BJ (cell line): ENCODE measurements around the gene FAM111A. TPM values are rescaled to one million over a fixed set of nuclear protein-coding genes. Genes with fewer than 3 reads are reported as not detected.

Source experiments
- CTCF ChIA-PET: fragments of 350-600 bp; formaldehyde crosslinking; extraction: SDS; loops from one replicate; lab custom pipeline; 2021; ENCODE audit warnings: antibody characterized with exemption, inconsistent platforms; lab: Yijun Ruan, JAX
- POLR2A ChIA-PET: fragments of 300-600 bp; sonication (Branson Sonifier 250); formaldehyde crosslinking; extraction: SDS; loops from one replicate; lab custom pipeline; 2021; ENCODE audit warnings: antibody characterized with exemption; lab: Charles Lee
- DNase-seq: peaks from one replicate; pipeline ENCODE4 v3.0.0-alpha.2; 2011; ENCODE audit warnings: low read depth
- H3K27me3 ChIP-seq: 2 replicates; pipeline ENCODE4 v1.6.0; 2011; ENCODE audit warnings: low read length; ENCODE audit not compliant: control insufficient read depth, insufficient read depth
- H3K36me3 ChIP-seq: 2 replicates; pipeline ENCODE4 v1.5.1; 2011; ENCODE audit warnings: low read length; ENCODE audit not compliant: control insufficient read depth, insufficient read depth
- H3K4me3 ChIP-seq: 2 replicates; pipeline ENCODE4 v1.5.1; 2011; ENCODE audit warnings: low read depth, mild to moderate bottlenecking, control low read depth, low read length
- CTCF ChIP-seq: IDR thresholded peaks from 2 replicates; pipeline ENCODE4 v1.5.1; 2011; ENCODE audit warnings: low read depth, mild to moderate bottlenecking, control low read depth, inconsistent platforms, low read length, moderate library complexity; ENCODE audit not compliant: insufficient read depth
- polyA plus RNA-seq: library from polyadenylated mRNA; depleted of rRNA; stranded (reverse); fragments of >200 nt; gene quantifications from 2 replicates; pipeline ENCODE4 v1.2.3, GENCODE V29; 2011

The FAM111A gene
- polyA plus RNA-seq, 1 experiment: 19.7 TPM

- ChIA-PET CTCF (interaction anchor here (1.4 to 14.0 kb wide), 4 partner anchors 9 to 25 kb away, joined by 3 to 160 read pairs (median 57); partner anchors contain the start of gene DTX4), POLR2A (no interaction called here)
- TF ChIP-seq CTCF: no peak
- no peaks in the 10 kb centered on the region; the same call in 1 of the 2 replicates for H3K27me3 ChIP-seq
- no peak for DNase-seq
- no peak overlapping the region for H3K4me3 ChIP-seq
- no peaks in the 10 kb centered on the region for H3K36me3 ChIP-seq
These were observed 42.2 kb downstream of the FAM111A start for GRCh38 chr11:59184691-59185339.

GRCh38 chr11:59185386-59185945, 42.8 kb downstream of the FAM111A start:
- Histone ChIP-seq H3K4me3 (no peak overlapping the region), H3K36me3 (no peaks in the 10 kb centered on the region), H3K27me3 (no peaks in the 10 kb centered on the region; the same call in 1 of the 2 replicates)
- ChIA-PET CTCF (interaction anchor here (1.0 to 14.0 kb wide), 7 partner anchors 9 to 26 kb away, joined by 3 to 160 read pairs (median 7); partner anchors contain the start of gene DTX4), POLR2A (interaction anchor here (0.6 kb wide), 1 partner anchor 11 kb away, joined by 6 read pairs; no protein-coding TSS in a partner anchor)
- TF ChIP-seq CTCF: no peak
- no peak for DNase-seq

- Histone ChIP-seq H3K36me3 (no peaks in the 10 kb centered on the region), H3K4me3 (no peak overlapping the region), H3K27me3 (no peaks in the 10 kb centered on the region; the same call in 1 of the 2 replicates)
- no peak for DNase-seq
- ChIA-PET POLR2A (no interaction called here), CTCF (interaction anchor here (1.0 to 14.0 kb wide), 9 partner anchors 8 to 32 kb away, joined by 3 to 160 read pairs (median 6); partner anchors contain the start of gene DTX4)
- peak; percentile 64 for TF ChIP-seq CTCF
These were observed 43.5 kb downstream of the FAM111A start for GRCh38 chr11:59186130-59186594.

GRCh38 chr11:59187035-59187434, 44.4 kb downstream of the FAM111A start:
- no peaks in the 10 kb centered on the region for H3K36me3 ChIP-seq
- TF ChIP-seq CTCF: no peak
- ChIA-PET POLR2A (interaction anchor here (1.4 kb wide), 1 partner anchor 45 kb away, joined by 6 read pairs; the partner anchor contains the start of gene FAM111A), CTCF (interaction anchor here (0.6 to 14.0 kb wide), 7 partner anchors 9 to 437 kb away, joined by 3 to 160 read pairs (median 6); partner anchors contain the start of gene DTX4)
- no peak for DNase-seq
- no peak overlapping the region for H3K4me3 ChIP-seq
- H3K27me3 ChIP-seq: no peaks in the 10 kb centered on the region; the same call in 1 of the 2 replicates

GRCh38 chr11:59187587-59187986, 44.9 kb downstream of the FAM111A start:
- TF ChIP-seq CTCF: no peak
- CTCF ChIA-PET: interaction anchor here (1.2 to 14.0 kb wide), 4 partner anchors 14 to 31 kb away, joined by 3 to 160 read pairs (median 54); partner anchors contain the start of gene DTX4

More at GRCh38 chr11:59187587-59187986, 44.9 kb downstream of the FAM111A start:
- no peaks in the 10 kb centered on the region for H3K36me3 ChIP-seq
- H3K27me3 ChIP-seq: no peaks in the 10 kb centered on the region; the same call in 1 of the 2 replicates
- POLR2A ChIA-PET: interaction anchor here (1.4 kb wide), 1 partner anchor 45 kb away, joined by 6 read pairs; the partner anchor contains the start of gene FAM111A
- DNase-seq: no peak
- H3K4me3 ChIP-seq: no peak overlapping the region
